Neural cell (in vitro differentiated cells): ENCODE data around the gene ANKRD55. TPM values are rescaled to one million over a fixed set of nuclear protein-coding genes. Genes with fewer than 3 reads are reported as not detected.

Experiments
- H2AFZ ChIP-seq: fragments of 200-600, 300-800 bp; sonication (generic), shearing (Covaris generic); 2 replicates; pipeline ENCODE4 v1.6.0; 2014; ENCODE audit warnings: low read depth, mild to moderate bottlenecking, antibody characterized with exemption, low read length, moderate library complexity
- H3F3A ChIP-seq: fragments of 200-600 bp; shearing (Covaris generic); 2 replicates; pipeline ENCODE4 v1.6.1; 2016; ENCODE audit warnings: mild to moderate bottlenecking, moderate library complexity, mixed read lengths, antibody characterized with exemption, low read length; ENCODE audit not compliant: insufficient read depth, poor library complexity, severe bottlenecking
- H3K27ac ChIP-seq: fragments of 200-600, 300-800 bp; sonication (generic), shearing (Covaris generic); 2 replicates; pipeline ENCODE4 v1.5.1; 2014; ENCODE audit warnings: mild to moderate bottlenecking, low read length, moderate library complexity
- H3K27me3 ChIP-seq: fragments of 300-800, 200-600 bp; sonication (generic), shearing (Covaris generic); 2 replicates; pipeline ENCODE4 v1.6.0; 2014; ENCODE audit warnings: mild to moderate bottlenecking, low read depth, low read length, moderate library complexity; ENCODE audit not compliant: insufficient read depth
- H3K36me3 ChIP-seq: fragments of 300-800, 200-600 bp; sonication (generic), shearing (Covaris generic); 2 replicates; pipeline ENCODE4 v1.5.1; 2014; ENCODE audit warnings: mild to moderate bottlenecking, antibody characterized with exemption, low read length, moderate library complexity; ENCODE audit not compliant: insufficient read depth
- H3K4me2 ChIP-seq: fragments of 300-800, 200-600 bp; sonication (generic), shearing (Covaris generic); 2 replicates; pipeline ENCODE4 v1.6.0; 2014; ENCODE audit warnings: mild to moderate bottlenecking, low read length
- H3K4me3 ChIP-seq: fragments of 300-800, 200-600 bp; sonication (generic), shearing (Covaris generic); 2 replicates; pipeline ENCODE4 v1.5.1; 2014; ENCODE audit warnings: mild to moderate bottlenecking, low read length, moderate library complexity
- H3K79me2 ChIP-seq: fragments of 200-600 bp; shearing (Covaris generic); replicated peaks from 2 replicates; pipeline ENCODE4 v1.6.0; 2014; ENCODE audit warnings: mild to moderate bottlenecking, low read length, moderate library complexity; ENCODE audit not compliant: insufficient read depth
- H3K9ac ChIP-seq: fragments of 300-800, 200-600 bp; sonication (generic), shearing (Covaris generic); 2 replicates; pipeline ENCODE4 v1.6.1; 2016; ENCODE audit warnings: mild to moderate bottlenecking, low read length, mixed read lengths
- H3K9me2 ChIP-seq: fragments of 200-600 bp; shearing (Covaris generic); 2 replicates; pipeline ENCODE4 v1.6.1; 2016; ENCODE audit warnings: mild to moderate bottlenecking, low read length, mixed read lengths; ENCODE audit not compliant: insufficient read depth
- H3K9me3 ChIP-seq: fragments of 200-600, 300-800 bp; sonication (generic), shearing (Covaris generic); 2 replicates; pipeline ENCODE4 v1.6.1; 2016; ENCODE audit warnings: mild to moderate bottlenecking, mixed run types, low read length, moderate library complexity, mixed read lengths
- H4K20me1 ChIP-seq: fragments of 200-600 bp; shearing (Covaris generic); 2 replicates; pipeline ENCODE4 v1.6.1; 2016; ENCODE audit warnings: mild to moderate bottlenecking, mixed run types; ENCODE audit not compliant: insufficient read depth
- CTCF ChIP-seq: fragments of 450-650 bp; IDR thresholded peaks from 2 replicates; pipeline ENCODE4 v1.5.1; 2014; ENCODE audit warnings: antibody characterized with exemption, mild to moderate bottlenecking, moderate library complexity; ENCODE audit not compliant: poor library complexity, severe bottlenecking
- EP300 ChIP-seq: fragments of 450-650 bp; conservative IDR thresholded peaks from 2 replicates; pipeline ENCODE4 v1.6.1; 2014; ENCODE audit warnings: antibody characterized with exemption, mild to moderate bottlenecking, moderate library complexity; ENCODE audit not compliant: poor library complexity, severe bottlenecking
- EZH2 ChIP-seq: fragments of 200-600, 300-800 bp; shearing (Covaris generic), sonication (generic); IDR thresholded peaks from 2 replicates; pipeline ENCODE4 v1.6.1; 2014; ENCODE audit warnings: antibody characterized with exemption, low read length, borderline replicate concordance, mild to moderate bottlenecking; ENCODE audit not compliant: insufficient read depth, poor library complexity, severe bottlenecking
- MXI1 ChIP-seq: fragments of 450-650 bp; conservative IDR thresholded peaks from 2 replicates; pipeline ENCODE4 v1.6.1; 2014; ENCODE audit warnings: antibody characterized with exemption, mild to moderate bottlenecking; ENCODE audit not compliant: poor library complexity, severe bottlenecking
- POLR2AphosphoS5 ChIP-seq: IDR thresholded peaks from 2 replicates; pipeline ENCODE4 v1.6.1; 2012
- RAD21 ChIP-seq: fragments of 450-650 bp; conservative IDR thresholded peaks from 2 replicates; pipeline ENCODE4 v1.6.1; 2014; ENCODE audit warnings: antibody characterized with exemption, mild to moderate bottlenecking, moderate library complexity
- REST ChIP-seq: IDR thresholded peaks from 2 replicates; pipeline ENCODE4 v1.6.1; 2012; ENCODE audit warnings: borderline replicate concordance
- SMC3 ChIP-seq: fragments of 450-650 bp; conservative IDR thresholded peaks from 2 replicates; pipeline ENCODE4 v1.6.1; 2014; ENCODE audit warnings: antibody characterized with exemption, mild to moderate bottlenecking, moderate library complexity; ENCODE audit not compliant: poor library complexity
- TAF1 ChIP-seq: IDR thresholded peaks from 2 replicates; pipeline ENCODE4 v1.6.1; 2012; ENCODE audit warnings: low read depth
- polyA plus RNA-seq: library from polyadenylated mRNA; depleted of rRNA; stranded (reverse); fragments of >200 nt; gene quantifications from 2 replicates; pipeline ENCODE4 v1.2.3, GENCODE V29; 2014

Gene ANKRD55
- polyA plus RNA-seq, 1 donor from 2014 or later, result 49.8 TPM

- Histone ChIP-seq H3K9me2 (no peaks in the 10 kb centered on the region), H3K27me3 (no peaks in the 10 kb centered on the region), H3F3A (no peaks in the 10 kb centered on the region), H3K36me3 (no peaks in the 10 kb centered on the region), H3K4me2 (no peak overlapping the region), H3K79me2 (no peaks in the 10 kb centered on the region), H4K20me1 (no peaks in the 10 kb centered on the region), H3K27ac (no peak overlapping the region), H2AFZ (no peak overlapping the region), H3K9me3 (no peaks in the 10 kb centered on the region), H3K4me3 (no peak overlapping the region), H3K9ac (no peak overlapping the region)
- no peak for TF ChIP-seq MXI1
- TF ChIP-seq CTCF, result no peak
- TF ChIP-seq REST, result no peak
Observed at GRCh38 chr5:56166671-56167385, 66.3 kb downstream of the ANKRD55 start.

- no peaks in the 10 kb centered on the region for H3K27me3 ChIP-seq
- no peaks in the 10 kb centered on the region for H4K20me1 ChIP-seq
- no peaks in the 10 kb centered on the region for H3K9me2 ChIP-seq
- no peaks in the 10 kb centered on the region for H3K79me2 ChIP-seq
- TF ChIP-seq POLR2AphosphoS5, result peak; percentile 61
- TF ChIP-seq TAF1, result no peak
- peak; percentile 68 for TF ChIP-seq MXI1
- TF ChIP-seq EP300, result peak; percentile 85
- TF ChIP-seq SMC3, result peak; percentile 54
- no peak for TF ChIP-seq EZH2
- TF ChIP-seq REST, result peak; percentile 73
- peak; percentile 56 for TF ChIP-seq RAD21
- peak; percentile 12 for TF ChIP-seq CTCF
- peak overlapping the region; percentile 76 for H3K4me2 ChIP-seq
- no peaks in the 10 kb centered on the region for H3F3A ChIP-seq
- H3K36me3 ChIP-seq, result no peaks in the 10 kb centered on the region
- peak overlapping the region; percentile 42 for H2AFZ ChIP-seq
- peak overlapping the region; percentile 62 for H3K9ac ChIP-seq
- peak overlapping the region; percentile 55 for H3K4me3 ChIP-seq
- H3K9me3 ChIP-seq, result no peaks in the 10 kb centered on the region
- peak overlapping the region; percentile 90 for H3K27ac ChIP-seq
Observed at GRCh38 chr5:56164376-56164775, 68.8 kb downstream of the ANKRD55 start.
